GM12872 (cell line): ENCODE measurements around the gene BCL11B.

Experiments used
- CTCF ChIP-seq: IDR thresholded peaks from 3 replicates; pipeline ENCODE4 v1.5.1; 2011; ENCODE audit warnings: low read depth, mild to moderate bottlenecking, low read length, moderate library complexity; ENCODE audit not compliant: insufficient read depth

The BCL11B gene

GRCh38 chr14:99236386-99237138 lies 35.4 kb downstream of the BCL11B start:
- TF ChIP-seq CTCF, result no peak

- TF ChIP-seq CTCF, result no peak
Observed at GRCh38 chr14:99235582-99236320, 36.2 kb downstream of the BCL11B start.

GRCh38 chr14:99234961-99235571 lies 36.9 kb downstream of the BCL11B start:
- no peak for TF ChIP-seq CTCF

GRCh38 chr14:99234355-99234754 lies 37.6 kb downstream of the BCL11B start:
- no peak for TF ChIP-seq CTCF

GRCh38 chr14:99233222-99234035 lies 38.6 kb downstream of the BCL11B start:
- no peak for TF ChIP-seq CTCF

- TF ChIP-seq CTCF, result no peak
Observed at GRCh38 chr14:99232714-99233214, 39.2 kb downstream of the BCL11B start.
